GM21786 (cell line): Measurements from ENCODE around the gene GRK7.

Source experiments
- ATAC-seq: cut with Tn5 transposase; IDR thresholded peaks from one replicate; pipeline ENCODE4 v1.9.1; 2021; ENCODE audit not compliant: unreplicated experiment

Gene GRK7

GRCh38 chr3:141763088-141763750 is at the start of gene GRK7:
GRK7 (plus strand) TSS chr3:141763408; CDS start chr3:141778285, 14,877 bp downstream.
- ATAC-seq: no peak

GRCh38 chr3:141714671-141715070 is 48.5 kb upstream of the GRK7 start:
- no peak for ATAC-seq

GRCh38 chr3:141722081-141722480 is 41.1 kb upstream of the GRK7 start:
- no peak for ATAC-seq

GRCh38 chr3:141722648-141723047 is 40.6 kb upstream of the GRK7 start:
- ATAC-seq: no peak

DNA sequence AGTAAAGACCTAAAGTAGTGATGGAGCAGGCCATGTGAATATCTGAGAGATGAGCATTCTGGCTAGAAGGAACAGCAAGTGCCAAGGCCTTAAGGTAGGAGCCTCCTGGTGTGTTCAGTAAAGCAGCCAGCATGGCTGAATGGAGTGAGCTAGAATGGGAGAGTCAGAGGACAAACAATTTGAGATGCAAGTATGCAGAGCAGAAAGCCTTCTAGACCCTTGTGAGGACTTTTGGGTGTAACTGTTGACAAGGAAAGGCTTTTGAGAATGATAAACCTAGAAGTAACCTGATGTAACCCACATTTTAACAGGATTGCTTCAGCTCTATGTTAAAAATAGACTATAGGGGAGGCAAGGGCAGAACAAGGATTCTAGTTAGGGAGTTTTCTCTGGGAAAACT is 40.0 kb upstream of the GRK7 start:
- no peak for ATAC-seq

DNA sequence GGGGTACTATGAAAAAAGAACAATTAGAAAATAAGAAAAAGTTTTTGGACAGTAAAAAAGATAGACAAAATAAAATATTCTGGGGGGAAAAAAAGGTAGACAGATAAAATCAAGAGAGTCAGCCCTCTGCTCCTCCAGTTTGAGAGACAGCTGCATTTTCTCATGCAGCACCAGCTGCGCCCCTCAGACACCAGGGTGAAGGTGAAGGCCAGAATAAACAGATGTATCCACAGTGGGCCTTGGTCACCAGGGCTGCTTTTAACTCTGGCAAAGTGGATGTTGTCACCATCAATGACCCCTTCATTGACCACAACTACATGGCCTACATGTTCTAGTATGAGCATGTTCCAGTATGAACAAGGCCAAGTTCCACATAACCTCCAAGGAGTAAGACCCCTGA is 39.0 kb upstream of the GRK7 start:
- ATAC-seq: no peak

DNA sequence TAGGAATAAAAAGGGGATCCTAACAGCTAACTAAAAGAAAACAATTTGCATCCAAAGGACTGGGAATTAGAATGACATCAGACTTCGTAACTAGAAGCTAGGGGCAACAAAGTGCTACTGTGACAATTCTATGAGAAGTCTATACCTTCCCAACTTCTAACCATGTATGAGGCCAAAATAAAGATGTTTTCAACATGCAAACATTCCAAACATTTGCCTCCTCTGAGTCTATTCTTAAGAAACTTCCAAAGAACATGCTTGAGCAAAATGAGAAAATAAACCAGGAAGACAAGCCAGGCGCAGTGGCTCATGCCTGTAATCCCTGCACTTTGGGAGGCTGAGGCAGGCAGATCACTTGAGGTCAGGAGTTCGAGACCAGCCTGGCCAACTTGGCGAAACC is 38.2 kb upstream of the GRK7 start:
- no peak for ATAC-seq

DNA sequence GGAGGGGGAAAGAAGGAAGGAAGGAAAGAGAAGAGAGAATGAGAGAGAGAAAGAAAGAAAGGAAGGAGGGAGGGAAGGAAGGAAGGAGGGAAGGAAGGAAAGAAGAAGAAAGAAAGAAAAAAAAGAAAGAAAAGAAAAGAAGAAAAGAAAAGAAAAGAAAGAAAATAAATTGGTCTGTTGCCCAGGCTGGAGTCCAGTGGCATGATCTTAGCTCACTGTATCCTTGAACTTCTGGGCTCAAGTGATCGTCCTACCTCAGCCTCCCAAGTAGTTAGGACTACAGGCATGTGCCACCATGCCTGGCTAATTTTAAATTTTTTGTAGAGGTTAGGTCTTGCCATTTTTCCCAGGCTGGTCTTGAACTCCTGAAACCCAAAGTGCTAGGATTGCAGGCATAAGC is 36.7 kb upstream of the GRK7 start:
- no peak for ATAC-seq

DNA sequence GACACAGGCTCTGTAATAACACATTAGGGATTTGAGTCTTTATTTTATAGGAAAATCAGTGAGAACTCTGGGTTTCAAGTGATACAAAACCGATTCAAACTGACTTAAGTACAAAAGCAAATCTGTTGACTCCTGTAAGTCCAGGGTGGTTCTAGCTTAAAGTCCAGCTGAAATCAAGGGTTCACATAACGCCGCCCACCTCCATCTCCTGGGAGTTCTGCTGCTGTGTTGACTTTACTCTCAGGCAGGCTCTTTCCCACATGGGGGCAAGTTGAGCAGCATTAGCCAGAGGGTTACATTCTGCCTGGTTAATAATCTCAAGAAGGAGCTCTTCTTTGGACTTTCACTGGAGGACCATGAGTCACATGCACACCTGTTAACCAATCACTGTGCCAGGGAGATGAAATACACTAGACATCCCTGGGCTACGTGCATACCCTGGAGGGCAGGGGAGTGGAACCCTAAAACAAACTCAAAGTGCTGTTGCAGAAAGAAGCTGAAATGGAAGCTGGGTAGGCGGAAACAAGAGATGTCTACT is 34.8 kb upstream of the GRK7 start:
- no peak for ATAC-seq

- ATAC-seq: no peak
Observed at GRCh38 chr3:141729240-141729639, 34.0 kb upstream of the GRK7 start.

GRCh38 chr3:141735176-141735575 is 28.0 kb upstream of the GRK7 start:
- ATAC-seq: no peak

DNA sequence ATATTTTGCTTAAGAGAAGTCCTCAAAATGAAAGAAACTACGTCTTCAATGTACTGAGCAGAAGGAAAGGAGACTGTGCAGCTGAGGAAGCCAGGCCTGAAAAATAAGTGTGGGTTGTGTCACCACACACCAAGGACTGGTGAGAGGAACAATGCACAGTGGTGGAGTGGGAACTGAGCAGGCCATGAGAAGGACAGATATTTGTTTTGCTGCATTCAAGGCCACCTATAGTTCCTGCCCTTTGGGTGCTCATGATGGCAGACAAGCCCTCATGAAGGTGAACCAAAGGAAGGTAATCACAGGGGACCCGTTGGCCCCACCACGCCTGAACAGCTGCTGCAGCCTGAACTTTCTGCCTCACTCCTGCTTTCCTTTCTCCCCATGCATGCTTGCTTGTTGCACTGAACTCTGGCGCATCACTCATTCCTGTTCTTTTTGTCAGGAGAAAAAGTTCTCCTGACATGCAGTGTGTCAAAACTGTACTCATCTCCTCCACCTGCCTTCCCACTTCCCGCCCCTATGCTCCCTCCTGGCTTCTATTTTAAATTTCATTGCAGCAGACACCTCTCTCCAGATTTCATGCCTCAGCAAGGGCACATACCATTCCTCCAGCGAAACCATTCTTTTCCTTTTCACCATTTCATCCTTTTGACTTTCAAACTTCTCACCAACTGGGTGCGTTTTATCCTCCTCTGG is 27.3 kb upstream of the GRK7 start:
- no peak for ATAC-seq

GRCh38 chr3:141737093-141737492 is 26.1 kb upstream of the GRK7 start:
- ATAC-seq: no peak

- ATAC-seq: no peak
Observed at GRCh38 chr3:141737678-141738021, 25.6 kb upstream of the GRK7 start.

DNA sequence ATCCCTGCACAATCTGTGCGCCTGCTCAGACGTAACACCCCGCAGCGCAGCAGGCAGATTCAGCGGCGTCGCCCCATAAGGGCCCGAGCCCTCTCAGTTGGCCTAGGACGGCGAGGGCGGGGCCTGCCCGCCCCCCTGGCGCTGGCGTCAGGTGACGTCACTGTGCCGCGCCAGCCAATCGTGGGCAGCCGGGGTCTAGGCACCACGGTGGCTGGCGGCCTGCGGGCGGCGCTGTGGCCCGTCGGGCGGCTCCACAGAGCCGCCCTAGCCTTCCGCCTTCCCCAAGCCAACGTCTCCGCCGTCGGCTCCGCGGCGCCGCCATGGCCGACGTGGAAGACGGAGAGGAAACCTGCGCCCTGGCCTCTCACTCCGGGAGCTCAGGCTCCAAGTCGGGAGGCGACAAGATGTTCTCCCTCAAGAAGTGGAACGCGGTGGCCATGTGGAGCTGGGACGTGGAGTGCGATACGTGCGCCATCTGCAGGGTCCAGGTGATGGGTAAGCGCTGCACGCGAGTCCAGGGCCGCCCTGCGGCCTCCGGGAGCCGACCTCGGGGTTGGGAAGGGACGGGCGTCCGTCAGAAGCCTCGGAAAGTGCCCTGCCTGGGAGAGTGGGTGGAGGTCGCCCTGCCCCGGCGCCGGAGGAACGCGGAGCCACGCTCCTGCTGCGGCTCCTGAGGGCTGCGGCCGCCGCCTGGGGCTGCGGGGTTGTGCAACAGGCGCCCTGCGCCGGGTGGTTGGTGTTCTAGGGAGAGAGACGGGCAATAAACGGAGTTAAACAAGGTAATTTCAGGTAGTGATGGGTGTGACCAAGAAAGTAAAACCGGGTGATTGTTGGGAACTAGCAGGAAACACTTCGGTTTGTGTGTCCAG is 25.0 kb upstream of the GRK7 start, which contains the start of gene RNF7:
Gene RNF7 (plus strand): TSS at position 277 of the 869 bp plus-strand sequence. CDS start 44 bp downstream, at position 321.
- ATAC-seq: peak; percentile 92

- ATAC-seq: no peak
Observed at GRCh38 chr3:141738891-141739363, 24.3 kb upstream of the GRK7 start.

DNA sequence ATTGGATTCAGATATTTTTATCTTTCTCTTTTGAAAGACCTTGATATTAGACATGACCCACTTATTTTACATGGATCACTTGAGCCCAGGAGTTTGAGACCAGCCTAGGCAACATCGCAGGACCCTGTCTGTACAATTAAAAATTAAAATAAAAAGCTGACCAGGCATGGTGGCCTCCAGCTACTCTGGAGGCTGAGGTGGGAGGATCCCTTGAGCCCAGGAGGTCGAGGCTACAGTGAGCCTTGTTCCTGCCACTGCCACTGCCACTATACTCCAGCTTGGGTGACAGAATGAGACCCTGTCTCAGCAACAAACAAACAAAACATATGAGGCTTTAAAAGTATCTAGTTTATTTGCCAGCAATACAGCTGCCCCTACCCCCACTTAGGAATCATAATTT is 23.5 kb upstream of the GRK7 start:
- no peak for ATAC-seq

DNA sequence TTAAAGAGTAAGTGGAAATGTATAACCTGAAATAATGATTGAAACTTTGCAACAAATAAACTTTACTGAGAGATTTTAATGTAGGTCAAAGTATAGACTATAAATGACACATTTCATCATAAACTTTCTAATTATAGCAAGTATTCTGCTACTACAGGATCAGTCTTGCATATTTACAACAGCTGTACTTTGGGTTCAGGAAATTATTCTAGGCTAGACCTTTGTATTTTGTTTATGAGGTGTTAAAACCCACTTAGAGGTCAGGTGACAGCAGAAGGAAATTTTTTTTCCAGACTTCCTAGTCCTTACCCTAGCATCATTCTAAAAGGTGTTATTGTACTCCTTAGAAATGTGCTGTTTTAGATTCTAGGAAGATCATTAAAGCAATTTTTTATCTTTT is 22.9 kb upstream of the GRK7 start:
- ATAC-seq: no peak

DNA sequence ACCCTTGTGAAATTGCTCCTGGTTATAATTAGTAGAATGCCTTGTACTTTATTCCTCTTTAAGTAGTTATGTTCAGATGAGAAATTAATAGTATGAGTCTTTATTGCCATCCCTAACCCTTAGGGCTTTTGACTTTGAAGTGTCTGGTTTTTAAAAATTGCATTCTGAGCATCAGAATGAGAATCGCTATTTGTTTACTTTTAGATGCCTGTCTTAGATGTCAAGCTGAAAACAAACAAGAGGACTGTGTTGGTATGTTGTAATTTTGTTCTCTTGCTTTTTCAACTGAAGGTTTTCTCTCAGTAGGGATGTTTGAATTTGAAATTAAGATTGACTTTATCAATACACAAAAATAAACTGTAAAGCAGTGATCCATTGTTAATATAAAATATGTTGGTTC is 19.9 kb upstream of the GRK7 start:
- no peak for ATAC-seq

- no peak for ATAC-seq
Observed at GRCh38 chr3:141746962-141747361, 16.2 kb upstream of the GRK7 start.

- ATAC-seq: no peak
Observed at GRCh38 chr3:141753399-141753798, 9.8 kb upstream of the GRK7 start.
